Mucosa of descending colon (tissue), 3 donors: Measurements from ENCODE around the gene SCARB1. TPM values are rescaled to one million over a fixed set of nuclear protein-coding genes. Genes with fewer than 3 reads are reported as not detected.

Experiments
- ATAC-seq: fragments of 200-7000 bp; cut with Tn5 transposase; one replicate; pipeline ENCODE4 v1.9.1; 2020; ENCODE audit warnings: mild to moderate bottlenecking, moderate library complexity
- DNase-seq, 3 donors: peaks; one replicate each; pipeline ENCODE4 v3.0.0-alpha.2; 2020
- H3K36me3 ChIP-seq: fragments of 200-600 bp; one replicate; pipeline ENCODE4 v1.8.0; 2021; ENCODE audit warnings: low read depth, mild to moderate bottlenecking
- H3K4me1 ChIP-seq: fragments of 200-600 bp; one replicate; pipeline ENCODE4 v1.8.0; 2021; ENCODE audit warnings: low read depth, mild to moderate bottlenecking
- H3K4me3 ChIP-seq: fragments of 200-600 bp; one replicate; pipeline ENCODE4 v1.8.0; 2021; ENCODE audit warnings: mild to moderate bottlenecking
- H3K9me3 ChIP-seq: fragments of 200-600 bp; one replicate; pipeline ENCODE4 v1.8.0; 2021; ENCODE audit warnings: mild to moderate bottlenecking
- intact Hi-C, 2 donors: fragments of 100-400 bp; cut with DNase I in 1 of 2; cut with micrococcal nuclease in 1 of 2; formaldehyde crosslinking; loops; one replicate each; pipeline versions ENCODE4 v1.11.0 to v1.11.1; 2022; cut with DNase I, micrococcal nuclease
- total RNA-seq, 3 donors: library from RNA; stranded (reverse); fragmentation: NEBNext Ultra II Directional in 2 of 3; extraction: Animal tissue kit (Norgen Biotek cat#: 25700) in 2 of 3; gene quantifications; one replicate each; pipeline versions ENCODE4 v1.2.1 to v1.2.4, GENCODE V29; 2021 to 2023
- TF ChIP-seq, protein P1 (sequence below): fragments of 200-600 bp; IDR thresholded peaks from one replicate; pipeline ENCODE4 v1.8.0; 2022; ENCODE audit warnings: antibody characterized with exemption, mild to moderate bottlenecking
- donor health status: DM: no; HTN: no; CAD: no; lungs with moderate emphysema.
- donor health status: DM: no; HTN: no; CAD: no.
- donor health status: DM: no; HTN: yes; CAD: no.

The SCARB1 gene
- total RNA-seq, 3 donors from 2014 or later: 23.0 to 55.1 (median 31.2) TPM

GRCh38 chr12:124780752-124781685 lies 82.6 kb downstream of the SCARB1 start:
- H3K4me1 ChIP-seq: no peaks in the 10 kb centered on the region
- DNase-seq: no peak
- H3K4me3 ChIP-seq: no peak overlapping the region
- ATAC-seq: no peak
- no peaks in the 10 kb centered on the region for H3K36me3 ChIP-seq
- TF ChIP-seq, protein P1, sequence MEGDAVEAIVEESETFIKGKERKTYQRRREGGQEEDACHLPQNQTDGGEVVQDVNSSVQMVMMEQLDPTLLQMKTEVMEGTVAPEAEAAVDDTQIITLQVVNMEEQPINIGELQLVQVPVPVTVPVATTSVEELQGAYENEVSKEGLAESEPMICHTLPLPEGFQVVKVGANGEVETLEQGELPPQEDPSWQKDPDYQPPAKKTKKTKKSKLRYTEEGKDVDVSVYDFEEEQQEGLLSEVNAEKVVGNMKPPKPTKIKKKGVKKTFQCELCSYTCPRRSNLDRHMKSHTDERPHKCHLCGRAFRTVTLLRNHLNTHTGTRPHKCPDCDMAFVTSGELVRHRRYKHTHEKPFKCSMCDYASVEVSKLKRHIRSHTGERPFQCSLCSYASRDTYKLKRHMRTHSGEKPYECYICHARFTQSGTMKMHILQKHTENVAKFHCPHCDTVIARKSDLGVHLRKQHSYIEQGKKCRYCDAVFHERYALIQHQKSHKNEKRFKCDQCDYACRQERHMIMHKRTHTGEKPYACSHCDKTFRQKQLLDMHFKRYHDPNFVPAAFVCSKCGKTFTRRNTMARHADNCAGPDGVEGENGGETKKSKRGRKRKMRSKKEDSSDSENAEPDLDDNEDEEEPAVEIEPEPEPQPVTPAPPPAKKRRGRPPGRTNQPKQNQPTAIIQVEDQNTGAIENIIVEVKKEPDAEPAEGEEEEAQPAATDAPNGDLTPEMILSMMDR: no peak
- intact Hi-C loops: no loop called here
- no peaks in the 10 kb centered on the region for H3K9me3 ChIP-seq

- TF ChIP-seq, protein P1: no peak
- ATAC-seq: no peak
- no peak overlapping the region for H3K4me3 ChIP-seq
- no peaks in the 10 kb centered on the region for H3K36me3 ChIP-seq
- no peaks in the 10 kb centered on the region for H3K9me3 ChIP-seq
- H3K4me1 ChIP-seq: no peaks in the 10 kb centered on the region
- intact Hi-C loops: no loop called here
- no peak for DNase-seq
These were observed 83.3 kb downstream of the SCARB1 start for GRCh38 chr12:124780336-124780735.

GRCh38 chr12:124779161-124780141 lies 84.2 kb downstream of the SCARB1 start:
- TF ChIP-seq, protein P1: no peak
- no peaks in the 10 kb centered on the region for H3K36me3 ChIP-seq
- H3K9me3 ChIP-seq: no peaks in the 10 kb centered on the region
- ATAC-seq (no peak), DNase-seq (no peak)
- intact Hi-C loops: loop anchor here in 1 of 2 donors (10.0 kb wide), 1 partner anchor 215 kb away; the partner anchor contains the start of gene NCOR2
- H3K4me1 ChIP-seq: no peaks in the 10 kb centered on the region
- H3K4me3 ChIP-seq: no peak overlapping the region

- no peak overlapping the region for H3K4me3 ChIP-seq
- ATAC-seq (no peak), DNase-seq (no peak)
- no peaks in the 10 kb centered on the region for H3K9me3 ChIP-seq
- TF ChIP-seq, protein P1: no peak
- intact Hi-C loops: loop anchor here in 1 of 2 donors (10.0 kb wide), 1 partner anchor 214 kb away; the partner anchor contains the start of gene NCOR2
- H3K4me1 ChIP-seq: no peaks in the 10 kb centered on the region
- H3K36me3 ChIP-seq: no peaks in the 10 kb centered on the region
These were observed 85.3 kb downstream of the SCARB1 start for GRCh38 chr12:124778411-124778810.
